HEK293T (cell line): ENCODE measurements around the gene TNKS2.
"Not testable (repeated sequence)": the region's sequence is repeated elsewhere in the genome, so short reads cannot be mapped to it uniquely, and the experiment has no call there.

Experiments used
- CTCF ChIA-PET: fragments of 350-600 bp; formaldehyde crosslinking; extraction: SDS; loops from one replicate; lab custom pipeline; 2021; ENCODE audit warnings: antibody characterized with exemption, inconsistent platforms; lab: Yijun Ruan, JAX
- POLR2A ChIA-PET: fragments of 350-600 bp; formaldehyde crosslinking; extraction: SDS; loops from one replicate; lab custom pipeline; 2020; ENCODE audit warnings: antibody characterized with exemption, inconsistent platforms; lab: Yijun Ruan, JAX
- DNase-seq: peaks from one replicate; pipeline ENCODE4 v3.0.0; 2012; ENCODE audit warnings: mixed read lengths; ENCODE audit errors: extremely low spot score
- ARNT ChIP-seq: fragments of 450-650 bp; IDR thresholded peaks from 2 replicates; pipeline ENCODE4 v1.6.1; 2017; ENCODE audit warnings: mild to moderate bottlenecking
- BHLHE40 ChIP-seq: fragments of 450-650 bp; IDR thresholded peaks from 2 replicates; pipeline ENCODE4 v1.6.1; 2016; ENCODE audit warnings: mild to moderate bottlenecking, moderate library complexity, borderline replicate concordance
- CTBP1 ChIP-seq: fragments of 450-650 bp; IDR thresholded peaks from 2 replicates; pipeline ENCODE4 v1.6.1; 2016; ENCODE audit warnings: borderline replicate concordance
- ELF4 ChIP-seq: fragments of 450-650 bp; IDR thresholded peaks from 2 replicates; pipeline ENCODE4 v1.6.1; 2017; ENCODE audit warnings: antibody characterized with exemption
- FOXA1 ChIP-seq: fragments of 450-650 bp; IDR thresholded peaks from 2 replicates; pipeline ENCODE4 v1.6.1; 2016; ENCODE audit warnings: mild to moderate bottlenecking
- FOXK2 ChIP-seq: fragments of 450-650 bp; IDR thresholded peaks from 2 replicates; pipeline ENCODE4 v1.6.1; 2016; ENCODE audit warnings: mild to moderate bottlenecking
- FOXM1 ChIP-seq: fragments of 450-650 bp; IDR thresholded peaks from 2 replicates; pipeline ENCODE4 v1.6.1; 2017; ENCODE audit warnings: mild to moderate bottlenecking, borderline replicate concordance
- HDGF ChIP-seq: fragments of 450-650 bp; IDR thresholded peaks from 2 replicates; pipeline ENCODE4 v1.6.1; 2017; ENCODE audit warnings: antibody characterized with exemption, borderline replicate concordance
- L3MBTL2 ChIP-seq: fragments of 450-650 bp; conservative IDR thresholded peaks from 2 replicates; pipeline ENCODE4 v1.6.1; 2016; ENCODE audit warnings: mild to moderate bottlenecking
- LEF1 ChIP-seq: fragments of 450-650 bp; IDR thresholded peaks from 2 replicates; pipeline ENCODE4 v1.6.1; 2017; ENCODE audit warnings: mild to moderate bottlenecking, borderline replicate concordance
- NFRKB ChIP-seq: fragments of 450-650 bp; IDR thresholded peaks from 2 replicates; pipeline ENCODE4 v1.6.1; 2016; ENCODE audit warnings: mild to moderate bottlenecking, moderate library complexity
- SP1 ChIP-seq: fragments of 450-650 bp; IDR thresholded peaks from 2 replicates; pipeline ENCODE4 v1.6.1; 2017
- SUZ12 ChIP-seq: fragments of 450-650 bp; IDR thresholded peaks from 2 replicates; pipeline ENCODE4 v1.6.1; 2016; ENCODE audit warnings: mild to moderate bottlenecking
- TARDBP ChIP-seq: fragments of 450-650 bp; IDR thresholded peaks from 2 replicates; pipeline ENCODE4 v1.6.1; 2016
- ZNF384 ChIP-seq: fragments of 450-650 bp; IDR thresholded peaks from 2 replicates; pipeline ENCODE4 v1.6.1; 2016
- TF ChIP-seq, protein P1 (sequence below): fragments of 450-650 bp; IDR thresholded peaks from 2 replicates; pipeline ENCODE4 v1.6.1; 2016

TNKS2 gene

DNA sequence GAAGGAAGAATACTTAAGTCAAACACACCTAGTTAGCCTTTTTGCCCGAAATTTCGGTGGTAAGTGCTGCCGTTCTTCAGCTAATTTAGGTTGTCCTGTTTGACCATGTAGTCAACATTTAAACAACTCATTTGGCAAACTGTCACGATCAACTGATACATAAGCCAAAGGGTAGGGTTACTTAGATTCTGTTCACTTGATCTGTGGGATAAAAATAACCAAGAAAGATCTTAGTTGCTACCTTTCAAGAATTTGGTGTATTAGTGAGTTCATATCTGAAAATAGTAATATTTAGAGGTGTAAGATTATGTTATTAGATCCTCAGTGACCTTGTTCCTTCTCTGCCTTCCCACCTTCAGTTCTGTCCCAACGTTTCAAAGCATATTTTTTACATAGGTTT lies 2.0 kb downstream of the TNKS2 start:
- TF ChIP-seq ZNF384 (no peak), HDGF (no peak), NFRKB (no peak), BHLHE40 (no peak), FOXA1 (no peak), FOXK2 (no peak), TARDBP (no peak), SP1 (no peak), ELF4 (no peak), FOXM1 (no peak), LEF1 (no peak), ARNT (no peak), SUZ12 (no peak), CTBP1 (no peak), L3MBTL2 (no peak)
- TF ChIP-seq, protein P1, sequence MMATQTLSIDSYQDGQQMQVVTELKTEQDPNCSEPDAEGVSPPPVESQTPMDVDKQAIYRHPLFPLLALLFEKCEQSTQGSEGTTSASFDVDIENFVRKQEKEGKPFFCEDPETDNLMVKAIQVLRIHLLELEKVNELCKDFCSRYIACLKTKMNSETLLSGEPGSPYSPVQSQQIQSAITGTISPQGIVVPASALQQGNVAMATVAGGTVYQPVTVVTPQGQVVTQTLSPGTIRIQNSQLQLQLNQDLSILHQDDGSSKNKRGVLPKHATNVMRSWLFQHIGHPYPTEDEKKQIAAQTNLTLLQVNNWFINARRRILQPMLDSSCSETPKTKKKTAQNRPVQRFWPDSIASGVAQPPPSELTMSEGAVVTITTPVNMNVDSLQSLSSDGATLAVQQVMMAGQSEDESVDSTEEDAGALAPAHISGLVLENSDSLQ, result no peak

GRCh38 chr10:91800756-91801155 lies 2.5 kb downstream of the TNKS2 start:
- ChIA-PET CTCF (no interaction called here), POLR2A (no interaction called here)
- TF ChIP-seq FOXK2, result no peak
- no peak for TF ChIP-seq SP1
- no peak for TF ChIP-seq BHLHE40
- TF ChIP-seq L3MBTL2, result no peak
- DNase-seq, result no peak

More for the DNA sequence above, 2.0 kb downstream of the TNKS2 start:
- DNase-seq, result no peak
- CTCF ChIA-PET, result no interaction called here
- POLR2A ChIA-PET, result no interaction called here

DNA sequence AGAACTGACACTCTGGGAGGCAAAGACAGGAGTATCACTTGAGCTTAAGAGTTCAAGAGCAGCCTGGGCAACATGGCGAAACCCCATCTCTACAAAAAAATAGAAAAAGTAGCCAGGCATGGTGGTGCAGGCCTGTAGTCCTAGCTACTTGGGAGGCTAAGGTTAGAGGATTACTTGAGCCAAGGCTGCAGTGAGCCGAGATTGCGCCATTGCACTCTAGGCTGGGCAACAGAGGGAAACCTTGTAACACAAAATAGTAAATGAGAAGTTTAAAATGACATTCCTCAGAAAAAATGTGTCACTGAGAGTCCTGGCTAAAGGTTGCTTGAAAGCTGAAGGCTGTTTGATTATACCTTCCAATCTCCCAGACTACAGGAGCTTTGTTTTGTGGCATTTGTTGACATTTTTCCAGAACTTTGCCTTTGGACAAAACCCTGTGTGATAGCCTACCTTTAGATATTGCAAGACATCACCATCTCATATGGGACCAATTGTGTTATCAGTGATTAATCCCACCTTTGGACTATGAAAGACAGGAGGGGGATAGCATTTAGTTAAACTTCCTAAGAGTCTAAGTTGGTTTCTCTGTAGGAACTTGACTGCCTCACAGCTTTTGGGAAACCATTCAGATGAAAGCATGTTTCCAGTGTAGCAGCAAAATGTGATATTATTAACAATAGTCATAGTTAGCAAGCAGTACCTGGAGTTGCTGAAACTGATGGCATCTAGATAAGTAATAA lies 5.3 kb downstream of the TNKS2 start:
- POLR2A ChIA-PET, result no interaction called here
- no peak for DNase-seq
- no peak for TF ChIP-seq FOXA1
- TF ChIP-seq ZNF384, result no peak
- TF ChIP-seq L3MBTL2, result no peak
- TF ChIP-seq HDGF, result no peak
- TF ChIP-seq FOXK2, result no peak
- no peak for TF ChIP-seq TARDBP
- TF ChIP-seq ARNT, result no peak
- TF ChIP-seq SP1, result no peak
- no peak for TF ChIP-seq NFRKB
- TF ChIP-seq LEF1, result no peak
- TF ChIP-seq ELF4, result no peak
- TF ChIP-seq, protein P1, result no peak
- no peak for TF ChIP-seq CTBP1
- TF ChIP-seq FOXM1, result no peak
- TF ChIP-seq BHLHE40, result no peak
- no peak for TF ChIP-seq SUZ12
- CTCF ChIA-PET, result no interaction called here

DNA sequence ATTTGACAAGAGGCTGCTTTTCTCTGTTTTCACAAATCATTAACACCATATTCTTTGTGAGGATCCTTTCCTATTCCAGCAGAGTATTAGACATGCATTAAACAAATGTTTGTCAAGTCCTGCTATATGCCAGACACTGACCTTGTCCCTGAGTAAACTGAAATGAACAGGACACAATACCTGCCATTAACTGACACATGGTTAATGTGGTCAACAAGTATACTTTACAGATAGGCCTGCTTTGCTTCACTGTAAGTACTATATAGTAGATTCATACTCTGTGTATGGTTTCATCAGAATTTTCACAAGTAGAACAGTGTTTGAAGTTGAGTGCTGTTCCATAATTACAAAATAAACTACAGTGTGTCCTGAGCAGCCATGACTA lies 5.9 kb downstream of the TNKS2 start:
- ChIA-PET CTCF (no interaction called here), POLR2A (no interaction called here)
- no peak for DNase-seq
- no peak for TF ChIP-seq ELF4
- no peak for TF ChIP-seq CTBP1

- TF ChIP-seq FOXM1, result no peak
- no peak for TF ChIP-seq FOXK2
- TF ChIP-seq LEF1, result no peak
- no peak for TF ChIP-seq SP1
- no peak for TF ChIP-seq HDGF
- TF ChIP-seq, protein P1, result no peak
- TF ChIP-seq ARNT, result no peak
- TF ChIP-seq CTBP1, result no peak
- TF ChIP-seq L3MBTL2, result no peak
- no peak for TF ChIP-seq FOXA1
- no peak for TF ChIP-seq TARDBP
- no peak for TF ChIP-seq NFRKB
- TF ChIP-seq SUZ12, result no peak
- TF ChIP-seq ZNF384, result no peak
- POLR2A ChIA-PET, result no interaction called here
- CTCF ChIA-PET, result no interaction called here
- DNase-seq, result no peak
These were observed 7.0 kb downstream of the TNKS2 start for GRCh38 chr10:91805110-91805838.

- CTCF ChIA-PET, DNase-seq: not testable (repeated sequence)
- POLR2A ChIA-PET, result interaction anchor here (1.8 kb wide), 1 partner anchor 9 kb away, joined by 4 read pairs; the partner anchor contains the start of gene TNKS2
These were observed 9.0 kb downstream of the TNKS2 start for GRCh38 chr10:91807264-91807663.
